Measurements from ENCODE around the gene ASAP2.

GRCh38 chr2:9434489-9434888, 227.9 kb downstream of the ASAP2 start:
- TF ChIP-seq POLR2AphosphoS5 (IDR thresholded peaks at IDR 0.05) (no peak), TAF1 (IDR thresholded peaks at IDR 0.05; ENCODE audit: low read depth) (no peak), CTCF (IDR thresholded peaks at IDR 0.05; ENCODE audit: poor library complexity, severe bottlenecking) (no peak), EZH2 (IDR thresholded peaks at IDR 0.05; ENCODE audit: borderline replicate concordance, insufficient read depth, low read length, poor library complexity, severe bottlenecking) (no peak), RAD21 (conservative IDR thresholded peaks at IDR 0.05) (no peak)
- TF ChIP-seq, protein P1, sequence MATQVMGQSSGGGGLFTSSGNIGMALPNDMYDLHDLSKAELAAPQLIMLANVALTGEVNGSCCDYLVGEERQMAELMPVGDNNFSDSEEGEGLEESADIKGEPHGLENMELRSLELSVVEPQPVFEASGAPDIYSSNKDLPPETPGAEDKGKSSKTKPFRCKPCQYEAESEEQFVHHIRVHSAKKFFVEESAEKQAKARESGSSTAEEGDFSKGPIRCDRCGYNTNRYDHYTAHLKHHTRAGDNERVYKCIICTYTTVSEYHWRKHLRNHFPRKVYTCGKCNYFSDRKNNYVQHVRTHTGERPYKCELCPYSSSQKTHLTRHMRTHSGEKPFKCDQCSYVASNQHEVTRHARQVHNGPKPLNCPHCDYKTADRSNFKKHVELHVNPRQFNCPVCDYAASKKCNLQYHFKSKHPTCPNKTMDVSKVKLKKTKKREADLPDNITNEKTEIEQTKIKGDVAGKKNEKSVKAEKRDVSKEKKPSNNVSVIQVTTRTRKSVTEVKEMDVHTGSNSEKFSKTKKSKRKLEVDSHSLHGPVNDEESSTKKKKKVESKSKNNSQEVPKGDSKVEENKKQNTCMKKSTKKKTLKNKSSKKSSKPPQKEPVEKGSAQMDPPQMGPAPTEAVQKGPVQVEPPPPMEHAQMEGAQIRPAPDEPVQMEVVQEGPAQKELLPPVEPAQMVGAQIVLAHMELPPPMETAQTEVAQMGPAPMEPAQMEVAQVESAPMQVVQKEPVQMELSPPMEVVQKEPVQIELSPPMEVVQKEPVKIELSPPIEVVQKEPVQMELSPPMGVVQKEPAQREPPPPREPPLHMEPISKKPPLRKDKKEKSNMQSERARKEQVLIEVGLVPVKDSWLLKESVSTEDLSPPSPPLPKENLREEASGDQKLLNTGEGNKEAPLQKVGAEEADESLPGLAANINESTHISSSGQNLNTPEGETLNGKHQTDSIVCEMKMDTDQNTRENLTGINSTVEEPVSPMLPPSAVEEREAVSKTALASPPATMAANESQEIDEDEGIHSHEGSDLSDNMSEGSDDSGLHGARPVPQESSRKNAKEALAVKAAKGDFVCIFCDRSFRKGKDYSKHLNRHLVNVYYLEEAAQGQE (IDR thresholded peaks at IDR 0.05; ENCODE audit: borderline replicate concordance), result no peak
